ENCODE measurements around the gene KAZN. TPM values are rescaled to one million over a fixed set of nuclear protein-coding genes. Genes with fewer than 3 reads are reported as not detected.

Gene KAZN
- total RNA-seq, 1 donor from 2014 or later, result 7.9 TPM

DNA sequence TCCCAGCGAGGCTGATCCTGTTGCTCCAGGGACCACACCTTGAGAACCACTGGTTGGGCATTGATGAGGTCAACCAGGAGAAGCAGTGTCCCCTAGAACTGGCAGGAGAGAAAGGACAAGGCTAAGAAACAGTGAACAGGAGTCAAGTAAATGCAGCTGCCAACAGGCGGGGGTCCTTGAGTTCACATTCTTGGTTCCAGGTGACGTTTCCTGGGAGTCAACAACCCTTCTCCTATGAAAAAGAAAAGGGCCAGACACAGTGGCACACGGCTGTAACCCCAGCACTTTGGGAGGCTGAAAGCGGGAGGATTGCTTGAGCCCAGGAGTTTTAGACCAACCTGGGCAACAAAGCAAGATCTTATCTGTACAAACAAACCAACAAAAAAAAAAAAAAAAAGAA is 98.3 kb downstream of the KAZN start:
- no peak for DNase-seq
- no peaks in the 10 kb centered on the region for H3K36me3 Mint-ChIP-seq (ENCODE audit: unreplicated experiment)
- H3K4me3 Mint-ChIP-seq (ENCODE audit: unreplicated experiment), result peak overlapping the region; percentile 12
- TF ChIP-seq, protein P1, sequence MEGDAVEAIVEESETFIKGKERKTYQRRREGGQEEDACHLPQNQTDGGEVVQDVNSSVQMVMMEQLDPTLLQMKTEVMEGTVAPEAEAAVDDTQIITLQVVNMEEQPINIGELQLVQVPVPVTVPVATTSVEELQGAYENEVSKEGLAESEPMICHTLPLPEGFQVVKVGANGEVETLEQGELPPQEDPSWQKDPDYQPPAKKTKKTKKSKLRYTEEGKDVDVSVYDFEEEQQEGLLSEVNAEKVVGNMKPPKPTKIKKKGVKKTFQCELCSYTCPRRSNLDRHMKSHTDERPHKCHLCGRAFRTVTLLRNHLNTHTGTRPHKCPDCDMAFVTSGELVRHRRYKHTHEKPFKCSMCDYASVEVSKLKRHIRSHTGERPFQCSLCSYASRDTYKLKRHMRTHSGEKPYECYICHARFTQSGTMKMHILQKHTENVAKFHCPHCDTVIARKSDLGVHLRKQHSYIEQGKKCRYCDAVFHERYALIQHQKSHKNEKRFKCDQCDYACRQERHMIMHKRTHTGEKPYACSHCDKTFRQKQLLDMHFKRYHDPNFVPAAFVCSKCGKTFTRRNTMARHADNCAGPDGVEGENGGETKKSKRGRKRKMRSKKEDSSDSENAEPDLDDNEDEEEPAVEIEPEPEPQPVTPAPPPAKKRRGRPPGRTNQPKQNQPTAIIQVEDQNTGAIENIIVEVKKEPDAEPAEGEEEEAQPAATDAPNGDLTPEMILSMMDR (IDR thresholded peaks at IDR 0.05; ENCODE audit: partially characterized antibody, unreplicated experiment), result no peak
- peaks cover 6% of the 10 kb centered on the region for H3K27me3 Mint-ChIP-seq (ENCODE audit: unreplicated experiment)
- H3K27ac Mint-ChIP-seq (ENCODE audit: unreplicated experiment), result no peak overlapping the region
- H3K4me1 Mint-ChIP-seq (ENCODE audit: low read depth, unreplicated experiment), result peaks cover 42% of the 10 kb centered on the region
- H3K9me3 Mint-ChIP-seq (ENCODE audit: unreplicated experiment), result peaks cover 13% of the 10 kb centered on the region

DNA sequence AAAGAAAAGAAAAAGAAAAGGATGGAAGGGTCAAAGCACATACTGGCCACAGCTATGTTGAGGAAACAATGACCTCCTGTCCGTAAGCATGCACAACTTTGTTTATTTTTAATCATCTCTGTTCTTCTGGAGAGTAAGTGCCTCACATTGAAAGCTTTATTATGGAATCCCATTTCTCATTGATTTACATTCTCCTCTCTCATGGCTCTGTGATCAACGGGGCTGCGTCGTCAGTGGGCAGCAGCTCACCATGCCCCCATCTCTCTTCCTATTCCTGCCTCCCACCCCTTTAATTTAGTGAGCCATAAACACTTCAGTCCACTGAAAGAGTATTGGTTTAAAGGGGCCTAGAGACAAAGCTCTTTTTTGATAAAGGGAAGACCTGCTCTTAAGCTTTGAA is 98.9 kb downstream of the KAZN start:
- TF ChIP-seq, protein P1 (IDR thresholded peaks at IDR 0.05; ENCODE audit: partially characterized antibody, unreplicated experiment), result no peak
- H3K27ac Mint-ChIP-seq (ENCODE audit: unreplicated experiment), result peak overlapping the region; percentile 2

DNA sequence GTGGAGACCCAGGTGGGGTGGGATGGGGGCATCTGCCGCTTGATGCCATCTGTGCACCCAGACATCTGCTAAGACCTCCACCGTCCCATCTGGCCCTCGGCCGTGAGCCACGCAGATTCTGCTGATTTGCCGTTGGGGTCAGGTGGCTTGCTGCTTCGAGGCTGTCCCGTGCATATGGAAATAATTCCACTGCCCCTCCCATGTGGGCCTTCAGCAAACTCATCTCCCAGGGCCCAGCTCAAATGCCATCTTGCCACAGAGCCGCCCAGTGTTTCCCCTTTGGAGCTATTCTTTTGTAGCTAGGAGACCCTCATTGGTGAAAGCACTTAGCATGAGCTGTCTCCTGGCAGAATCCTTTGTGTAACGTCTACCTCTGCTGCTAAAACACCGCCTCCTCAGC is 99.8 kb downstream of the KAZN start:
- no peaks in the 10 kb centered on the region for H3K36me3 Mint-ChIP-seq (ENCODE audit: unreplicated experiment)
- peaks cover 6% of the 10 kb centered on the region for H3K27me3 Mint-ChIP-seq (ENCODE audit: unreplicated experiment)
- H3K9me3 Mint-ChIP-seq (ENCODE audit: unreplicated experiment), result peaks cover 13% of the 10 kb centered on the region
- peak overlapping the region; percentile 67 for H3K27ac Mint-ChIP-seq (ENCODE audit: unreplicated experiment)
- peaks cover 39% of the 10 kb centered on the region for H3K4me1 Mint-ChIP-seq (ENCODE audit: low read depth, unreplicated experiment)
- TF ChIP-seq, protein P1 (IDR thresholded peaks at IDR 0.05; ENCODE audit: partially characterized antibody, unreplicated experiment), result no peak
- peak overlapping the region; percentile 7 for H3K4me3 Mint-ChIP-seq (ENCODE audit: unreplicated experiment)
- peak; percentile 68 for DNase-seq

More for the DNA sequence above, 98.9 kb downstream of the KAZN start:
- no peaks in the 10 kb centered on the region for H3K36me3 Mint-ChIP-seq (ENCODE audit: unreplicated experiment)
- H3K4me3 Mint-ChIP-seq (ENCODE audit: unreplicated experiment), result peak overlapping the region; percentile 66
- peaks cover 13% of the 10 kb centered on the region for H3K9me3 Mint-ChIP-seq (ENCODE audit: unreplicated experiment)
- H3K27me3 Mint-ChIP-seq (ENCODE audit: unreplicated experiment), result peaks cover 6% of the 10 kb centered on the region
- H3K4me1 Mint-ChIP-seq (ENCODE audit: low read depth, unreplicated experiment), result peaks cover 42% of the 10 kb centered on the region
- no peak for DNase-seq

DNA sequence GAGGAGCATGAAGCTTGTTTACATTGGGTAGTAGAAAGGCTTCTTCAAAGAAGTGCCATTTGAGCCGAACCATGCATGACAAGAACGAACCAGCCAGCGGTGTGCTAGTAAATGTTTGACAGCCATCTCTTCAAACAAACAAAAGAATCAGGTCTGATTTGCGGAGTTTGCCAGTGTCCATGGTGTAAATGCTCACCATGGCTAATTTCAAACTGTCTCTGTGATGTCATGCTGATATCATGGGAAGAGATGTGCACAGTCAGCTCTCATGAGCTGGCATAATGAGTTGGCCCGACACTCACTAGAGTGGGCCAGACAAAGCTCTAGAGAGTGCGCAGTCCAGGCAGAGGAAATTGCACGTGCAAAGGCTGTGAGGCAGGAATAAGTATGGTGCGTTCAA is 101.1 kb downstream of the KAZN start:
- Mint-ChIP-seq H3K36me3 (ENCODE audit: unreplicated experiment) (no peaks in the 10 kb centered on the region), H3K4me3 (ENCODE audit: unreplicated experiment) (no peak overlapping the region), H3K4me1 (ENCODE audit: low read depth, unreplicated experiment) (peaks cover 32% of the 10 kb centered on the region), H3K27me3 (ENCODE audit: unreplicated experiment) (peaks cover 6% of the 10 kb centered on the region), H3K27ac (ENCODE audit: unreplicated experiment) (no peak overlapping the region), H3K9me3 (ENCODE audit: unreplicated experiment) (peaks cover 13% of the 10 kb centered on the region)
- no peak for DNase-seq
- TF ChIP-seq, protein P1 (IDR thresholded peaks at IDR 0.05; ENCODE audit: partially characterized antibody, unreplicated experiment), result no peak

DNA sequence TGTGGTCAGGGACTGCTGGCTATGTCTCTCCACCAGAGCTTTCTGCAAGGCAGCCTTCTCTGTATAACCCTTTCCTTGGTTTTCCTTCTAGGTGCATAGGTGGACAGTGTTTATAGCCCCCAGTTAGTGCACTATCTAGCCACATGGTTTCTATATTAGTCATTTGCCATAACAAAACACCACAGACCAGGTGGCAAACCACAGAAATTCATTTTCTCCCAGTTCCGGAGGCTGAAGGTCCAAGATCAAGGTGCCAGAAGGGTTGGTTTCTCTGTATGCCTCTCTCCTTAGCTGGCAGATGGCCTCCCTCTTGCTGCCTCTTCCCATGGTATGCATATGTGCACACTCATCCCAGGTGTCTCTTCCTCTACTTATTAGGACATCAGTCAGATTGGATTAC is 106.4 kb downstream of the KAZN start:
- no peak for DNase-seq
- Mint-ChIP-seq H3K9me3 (ENCODE audit: unreplicated experiment) (peaks cover 12% of the 10 kb centered on the region), H3K27ac (ENCODE audit: unreplicated experiment) (no peak overlapping the region), H3K36me3 (ENCODE audit: unreplicated experiment) (peaks cover 11% of the 10 kb centered on the region), H3K27me3 (ENCODE audit: unreplicated experiment) (no peaks in the 10 kb centered on the region), H3K4me3 (ENCODE audit: unreplicated experiment) (no peak overlapping the region), H3K4me1 (ENCODE audit: low read depth, unreplicated experiment) (peaks cover 1% of the 10 kb centered on the region)
- TF ChIP-seq, protein P1 (IDR thresholded peaks at IDR 0.05; ENCODE audit: partially characterized antibody, unreplicated experiment), result no peak
